K562 treated with DMSO at 1 percent for 4 hours (cell line): Measurements from ENCODE around the gene GRHL1. TPM values are rescaled to one million over a fixed set of nuclear protein-coding genes. Genes with fewer than 3 reads are reported as not detected.

Source experiments
- total RNA-seq: library from RNA; unstranded; fragments of 300-600 nt; gene quantifications from 2 replicates; pipeline ENCODE4 v1.2.3, GENCODE V29; 2022; ENCODE audit not compliant: insufficient read depth

The GRHL1 gene, protein sequence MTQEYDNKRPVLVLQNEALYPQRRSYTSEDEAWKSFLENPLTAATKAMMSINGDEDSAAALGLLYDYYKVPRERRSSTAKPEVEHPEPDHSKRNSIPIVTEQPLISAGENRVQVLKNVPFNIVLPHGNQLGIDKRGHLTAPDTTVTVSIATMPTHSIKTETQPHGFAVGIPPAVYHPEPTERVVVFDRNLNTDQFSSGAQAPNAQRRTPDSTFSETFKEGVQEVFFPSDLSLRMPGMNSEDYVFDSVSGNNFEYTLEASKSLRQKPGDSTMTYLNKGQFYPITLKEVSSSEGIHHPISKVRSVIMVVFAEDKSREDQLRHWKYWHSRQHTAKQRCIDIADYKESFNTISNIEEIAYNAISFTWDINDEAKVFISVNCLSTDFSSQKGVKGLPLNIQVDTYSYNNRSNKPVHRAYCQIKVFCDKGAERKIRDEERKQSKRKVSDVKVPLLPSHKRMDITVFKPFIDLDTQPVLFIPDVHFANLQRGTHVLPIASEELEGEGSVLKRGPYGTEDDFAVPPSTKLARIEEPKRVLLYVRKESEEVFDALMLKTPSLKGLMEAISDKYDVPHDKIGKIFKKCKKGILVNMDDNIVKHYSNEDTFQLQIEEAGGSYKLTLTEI
- 6.6 and 9.2 TPM in 2 replicates for total RNA-seq

DNA sequence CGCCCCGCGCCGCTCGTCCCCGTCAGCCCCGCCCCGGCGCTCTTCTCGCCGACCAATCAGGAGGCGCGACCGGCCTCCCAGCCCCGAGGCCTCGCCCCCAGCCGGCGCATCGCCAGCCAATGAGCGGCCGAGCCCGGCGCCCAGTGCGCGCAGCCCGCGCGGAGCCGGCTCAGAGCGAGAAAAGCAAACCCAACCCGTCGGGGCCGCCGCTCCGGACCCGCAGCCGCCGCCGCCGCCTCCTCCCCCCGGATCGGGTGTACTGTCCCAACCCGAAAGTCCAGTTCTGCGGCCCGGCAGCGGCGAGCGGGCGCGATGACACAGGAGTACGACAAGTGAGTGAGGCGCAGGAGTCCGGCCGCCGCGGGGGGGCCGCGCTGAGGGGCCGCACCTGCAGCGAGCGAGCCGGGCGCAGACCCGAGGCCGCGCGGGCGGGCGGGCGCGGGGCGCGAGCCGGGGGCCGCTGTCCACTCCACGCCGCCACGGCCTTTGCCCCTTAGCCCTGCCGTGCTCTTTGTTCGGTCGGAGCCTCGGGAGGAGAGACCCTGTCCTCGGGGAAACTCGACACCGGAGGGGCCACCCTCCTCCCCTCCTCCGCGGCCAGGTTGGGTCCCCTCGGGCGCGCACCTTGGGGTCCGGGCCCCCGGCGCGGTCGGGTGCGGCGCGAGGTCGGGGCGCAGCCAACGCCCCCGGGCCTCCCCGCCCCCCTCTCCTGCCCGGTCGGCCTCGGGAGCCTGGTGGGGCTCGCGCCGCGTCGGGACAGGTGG lies at the start of gene GRHL1:
Gene GRHL1 (plus strand): TSS at position 172 of the 764 bp plus-strand sequence. CDS start 141 bp downstream, at position 313.

DNA sequence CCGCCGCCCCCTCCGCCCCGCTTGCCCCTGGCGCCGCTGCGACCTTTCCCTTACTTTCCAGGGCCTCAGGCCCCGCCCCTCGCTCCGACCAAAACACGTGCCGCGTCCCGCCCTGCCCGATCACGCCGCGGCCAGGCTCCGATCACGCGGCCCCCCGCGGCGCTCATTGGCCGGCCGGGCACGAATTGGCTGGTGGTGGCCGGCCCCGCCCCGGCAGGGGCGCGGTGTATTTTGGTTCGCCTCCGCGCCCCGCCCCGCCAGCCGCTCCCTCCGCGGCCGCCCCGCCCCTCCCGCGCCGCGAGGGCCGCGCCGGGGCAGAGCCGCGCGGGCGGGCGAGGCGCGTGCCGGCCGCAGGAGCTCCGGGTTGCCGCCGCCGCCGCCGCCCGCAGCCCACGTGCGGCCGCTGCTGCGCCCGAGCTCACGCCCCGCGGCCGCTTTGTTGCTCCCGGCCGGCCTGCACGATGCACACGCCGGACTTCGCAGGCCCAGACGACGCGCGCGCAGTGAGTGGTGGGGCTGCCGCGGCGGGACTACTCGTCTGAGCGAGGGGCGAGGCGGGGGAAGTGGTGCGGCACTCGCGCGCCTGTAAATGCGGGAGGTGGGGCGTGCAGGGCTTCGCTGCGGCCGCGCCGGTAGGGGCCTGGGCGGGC lies 91.9 kb downstream of the GRHL1 start, which contains the start of gene KLF11:
Gene KLF11 (plus strand): TSS at position 295 of the 650 bp plus-strand sequence. CDS start 167 bp downstream, at position 462.

Other genes with a start within 250 kb of the GRHL1 start
- gene TAF1B, start 108.2 kb upstream of the GRHL1 start, total RNA-seq: 7.6 and 9.5 TPM in 2 replicates
- 6.7 and 9.2 TPM in 2 replicates for gene KLF11, start 91.9 kb downstream of the GRHL1 start, total RNA-seq
- not detected in 2 replicates for gene CYS1, start 128.7 kb downstream of the GRHL1 start, total RNA-seq
- gene RRM2, start 171.0 kb downstream of the GRHL1 start, total RNA-seq: 43.0 and 45.2 TPM in 2 replicates